ENCODE measurements around the gene NFATC1.

The NFATC1 gene

DNA sequence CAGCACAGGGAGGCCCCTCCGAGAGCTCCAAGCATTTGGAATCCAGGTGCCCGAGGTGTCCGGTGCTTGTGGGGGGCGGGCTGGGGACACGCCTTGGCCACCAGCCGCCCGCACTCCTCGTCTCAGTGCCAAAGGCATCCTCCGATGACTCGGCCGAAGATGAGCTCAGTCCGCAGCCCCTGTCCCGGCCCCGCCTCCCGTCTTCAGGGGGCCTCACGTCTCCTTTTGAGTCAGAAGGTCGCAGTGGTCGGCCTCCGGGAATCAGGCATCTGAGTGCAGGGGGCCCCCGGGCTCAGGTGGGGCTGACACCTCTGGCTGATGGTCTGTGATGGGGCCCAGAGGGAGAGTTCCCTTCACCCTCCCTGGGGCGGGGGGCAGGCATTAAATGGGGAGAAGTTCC, 74.8 kb downstream of the NFATC1 start:
- no peaks in the 10 kb centered on the region for H3K27me3 ChIP-seq (replicated peaks in 2 of 5; ENCODE audit: control insufficient read depth in 4 of 5, insufficient read depth in 5 of 5, low read length in 4 of 5)
- CTCF ChIA-PET: no interaction called here
- H3K27ac ChIP-seq (ENCODE audit: insufficient read depth in 1 of 2, low read depth in 1 of 2, low read length in 2 of 2, poor library complexity in 1 of 2, severe bottlenecking in 2 of 2): no peak overlapping the region
- H3K9me3 ChIP-seq (ENCODE audit: control extremely low read depth in 1 of 5, control insufficient read depth in 4 of 5, insufficient read depth in 2 of 5, low read depth in 1 of 5, low read length in 4 of 5): peaks cover 0 to 5% (median 0%) of the 10 kb centered on the region in 5 experiments
- peaks cover 0 to 11% (median 2%) of the 10 kb centered on the region in 4 experiments for H3K4me1 ChIP-seq (ENCODE audit: control extremely low read depth in 1 of 4, control insufficient read depth in 4 of 4, insufficient read depth in 4 of 4, low read length in 3 of 4)
- no peak for DNase-seq
- 99% methylated on average over 21 of the region's 21 CpGs for WGBS (ENCODE audit: insufficient coverage)
- H3K36me3 ChIP-seq (ENCODE audit: control insufficient read depth in 4 of 4, insufficient read depth in 4 of 4, low read length in 3 of 4): peaks cover 2 to 55% (median 21%) of the 10 kb centered on the region in 4 experiments
- POLR2A ChIA-PET: no interaction called here
- no peak overlapping the region for H3K4me3 ChIP-seq (ENCODE audit: control insufficient read depth in 1 of 7, extremely low read depth in 1 of 7, insufficient read depth in 4 of 7, low read depth in 2 of 7, low read length in 6 of 7)

- peaks cover 0 to 11% (median 2%) of the 10 kb centered on the region in 4 experiments for H3K4me1 ChIP-seq (ENCODE audit: control extremely low read depth in 1 of 4, control insufficient read depth in 4 of 4, insufficient read depth in 4 of 4, low read length in 3 of 4)
- peaks cover 2 to 55% (median 21%) of the 10 kb centered on the region in 4 experiments for H3K36me3 ChIP-seq (ENCODE audit: control insufficient read depth in 4 of 4, insufficient read depth in 4 of 4, low read length in 3 of 4)
- WGBS (ENCODE audit: insufficient coverage): 97% methylated on average over 16 of the region's 16 CpGs
- DNase-seq: no peak
- peaks cover 0 to 5% (median 0%) of the 10 kb centered on the region in 5 experiments for H3K9me3 ChIP-seq (ENCODE audit: control extremely low read depth in 1 of 5, control insufficient read depth in 4 of 5, insufficient read depth in 2 of 5, low read depth in 1 of 5, low read length in 4 of 5)
- no peak overlapping the region for H3K4me3 ChIP-seq (ENCODE audit: control insufficient read depth in 1 of 7, extremely low read depth in 1 of 7, insufficient read depth in 4 of 7, low read depth in 2 of 7, low read length in 6 of 7)
- H3K27me3 ChIP-seq (replicated peaks in 2 of 5; ENCODE audit: control insufficient read depth in 4 of 5, insufficient read depth in 5 of 5, low read length in 4 of 5): no peaks in the 10 kb centered on the region
- CTCF ChIA-PET: no interaction called here
- POLR2A ChIA-PET: no interaction called here
- H3K27ac ChIP-seq (ENCODE audit: insufficient read depth in 1 of 2, low read depth in 1 of 2, low read length in 2 of 2, poor library complexity in 1 of 2, severe bottlenecking in 2 of 2): no peak overlapping the region
Measured at GRCh38 chr18:79471046-79471445, 75.3 kb downstream of the NFATC1 start.

GRCh38 chr18:79471597-79471996, 75.9 kb downstream of the NFATC1 start:
- ChIA-PET CTCF (interaction anchor here (0.6 kb wide), 1 partner anchor 58 kb away, joined by 3 read pairs; no protein-coding TSS in a partner anchor), POLR2A (no interaction called here)
- 96% methylated on average over 16 of the region's 16 CpGs for WGBS (ENCODE audit: insufficient coverage)

DNA sequence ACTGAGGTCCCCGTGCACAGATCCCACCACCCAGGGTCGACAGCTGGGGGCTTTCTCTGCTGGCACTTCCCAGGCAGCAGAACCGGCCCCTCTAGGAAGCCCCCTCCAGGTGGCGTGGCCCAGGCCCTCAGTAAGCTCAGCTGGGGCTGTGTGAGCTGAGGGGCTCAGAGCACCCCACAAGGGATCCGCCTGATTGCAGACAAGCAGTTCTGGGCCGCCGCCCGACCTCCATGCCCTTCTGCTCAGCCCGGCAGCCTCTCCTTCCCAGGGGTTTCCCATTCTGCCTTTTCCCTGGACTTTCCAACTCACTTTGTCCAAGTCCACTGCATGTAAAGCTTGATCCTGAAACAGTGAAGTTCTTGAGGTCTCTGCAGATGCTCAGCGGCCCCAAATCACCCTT, 76.4 kb downstream of the NFATC1 start:
- POLR2A ChIA-PET: no interaction called here
- H3K36me3 ChIP-seq (ENCODE audit: control insufficient read depth in 4 of 4, insufficient read depth in 4 of 4, low read length in 3 of 4): peaks cover 2 to 57% (median 22%) of the 10 kb centered on the region in 4 experiments

More at GRCh38 chr18:79471597-79471996, 75.9 kb downstream of the NFATC1 start:
- no peak for DNase-seq
- Histone ChIP-seq H3K4me3 (ENCODE audit: control insufficient read depth in 1 of 7, extremely low read depth in 1 of 7, insufficient read depth in 4 of 7, low read depth in 2 of 7, low read length in 6 of 7) (no peak overlapping the region), H3K27me3 (replicated peaks in 2 of 5; ENCODE audit: control insufficient read depth in 4 of 5, insufficient read depth in 5 of 5, low read length in 4 of 5) (no peaks in the 10 kb centered on the region), H3K9me3 (ENCODE audit: control extremely low read depth in 1 of 5, control insufficient read depth in 4 of 5, insufficient read depth in 2 of 5, low read depth in 1 of 5, low read length in 4 of 5) (peaks cover 0 to 5% (median 0%) of the 10 kb centered on the region in 5 experiments), H3K27ac (ENCODE audit: insufficient read depth in 1 of 2, low read depth in 1 of 2, low read length in 2 of 2, poor library complexity in 1 of 2, severe bottlenecking in 2 of 2) (no peak overlapping the region), H3K4me1 (ENCODE audit: control extremely low read depth in 1 of 4, control insufficient read depth in 4 of 4, insufficient read depth in 4 of 4, low read length in 3 of 4) (peaks cover 0 to 11% (median 2%) of the 10 kb centered on the region in 4 experiments), H3K36me3 (ENCODE audit: control insufficient read depth in 4 of 4, insufficient read depth in 4 of 4, low read length in 3 of 4) (peaks cover 2 to 56% (median 21%) of the 10 kb centered on the region in 4 experiments)

DNA sequence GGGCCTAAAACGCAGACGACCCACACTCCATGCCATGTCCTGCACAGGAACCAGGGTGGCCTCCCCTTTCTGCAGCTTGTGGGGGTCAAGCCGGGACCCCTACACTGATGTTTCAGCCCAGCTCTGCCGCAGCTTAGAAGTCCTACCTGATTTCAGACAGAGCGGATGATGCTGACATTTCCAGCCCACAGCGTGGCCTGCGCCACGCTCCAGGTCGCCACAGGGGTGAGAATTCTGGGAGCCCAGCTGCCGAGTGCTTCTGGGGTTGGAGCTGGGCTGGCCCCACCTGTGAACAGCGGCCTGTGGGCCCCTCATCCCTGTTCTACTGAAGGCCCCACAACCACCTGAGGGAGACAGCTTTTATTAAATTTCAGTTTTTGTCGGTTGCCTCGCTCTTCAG, 77.2 kb downstream of the NFATC1 start:
- H3K9me3 ChIP-seq (ENCODE audit: control extremely low read depth in 1 of 5, control insufficient read depth in 4 of 5, insufficient read depth in 2 of 5, low read depth in 1 of 5, low read length in 4 of 5): peaks cover 0 to 5% (median 0%) of the 10 kb centered on the region in 5 experiments
- peaks cover 2 to 50% (median 20%) of the 10 kb centered on the region in 4 experiments for H3K36me3 ChIP-seq (ENCODE audit: control insufficient read depth in 4 of 4, insufficient read depth in 4 of 4, low read length in 3 of 4)
- ChIA-PET CTCF (interaction anchor here (1.2 to 1.4 kb wide), 3 partner anchors 9 to 172 kb away, joined by 3 to 5 read pairs (median 4); no protein-coding TSS in a partner anchor), POLR2A (no interaction called here)
- H3K4me3 ChIP-seq (ENCODE audit: control insufficient read depth in 1 of 7, extremely low read depth in 1 of 7, insufficient read depth in 4 of 7, low read depth in 2 of 7, low read length in 6 of 7): no peak overlapping the region
- no peak for DNase-seq
- WGBS (ENCODE audit: insufficient coverage): 98% methylated on average over 12 of the region's 13 CpGs
- no peaks in the 10 kb centered on the region for H3K27me3 ChIP-seq (replicated peaks in 2 of 5; ENCODE audit: control insufficient read depth in 4 of 5, insufficient read depth in 5 of 5, low read length in 4 of 5)
- peaks cover 0 to 7% (median 1%) of the 10 kb centered on the region in 4 experiments for H3K4me1 ChIP-seq (ENCODE audit: control extremely low read depth in 1 of 4, control insufficient read depth in 4 of 4, insufficient read depth in 4 of 4, low read length in 3 of 4)
- H3K27ac ChIP-seq (ENCODE audit: insufficient read depth in 1 of 2, low read depth in 1 of 2, low read length in 2 of 2, poor library complexity in 1 of 2, severe bottlenecking in 2 of 2): no peak overlapping the region

More for the DNA sequence above, 76.4 kb downstream of the NFATC1 start:
- peaks cover 0 to 11% (median 2%) of the 10 kb centered on the region in 4 experiments for H3K4me1 ChIP-seq (ENCODE audit: control extremely low read depth in 1 of 4, control insufficient read depth in 4 of 4, insufficient read depth in 4 of 4, low read length in 3 of 4)
- H3K27ac ChIP-seq (ENCODE audit: insufficient read depth in 1 of 2, low read depth in 1 of 2, low read length in 2 of 2, poor library complexity in 1 of 2, severe bottlenecking in 2 of 2): no peak overlapping the region
- CTCF ChIA-PET: interaction anchor here (0.6 to 1.4 kb wide), 4 partner anchors 8 to 173 kb away, joined by 3 to 5 read pairs (median 4); no protein-coding TSS in a partner anchor
- no peak overlapping the region for H3K4me3 ChIP-seq (ENCODE audit: control insufficient read depth in 1 of 7, extremely low read depth in 1 of 7, insufficient read depth in 4 of 7, low read depth in 2 of 7, low read length in 6 of 7)
- WGBS (ENCODE audit: insufficient coverage): 98% methylated on average over 9 of the region's 10 CpGs
- no peaks in the 10 kb centered on the region for H3K27me3 ChIP-seq (replicated peaks in 2 of 5; ENCODE audit: control insufficient read depth in 4 of 5, insufficient read depth in 5 of 5, low read length in 4 of 5)
- peaks cover 0 to 5% (median 0%) of the 10 kb centered on the region in 5 experiments for H3K9me3 ChIP-seq (ENCODE audit: control extremely low read depth in 1 of 5, control insufficient read depth in 4 of 5, insufficient read depth in 2 of 5, low read depth in 1 of 5, low read length in 4 of 5)
- DNase-seq: no peak

DNA sequence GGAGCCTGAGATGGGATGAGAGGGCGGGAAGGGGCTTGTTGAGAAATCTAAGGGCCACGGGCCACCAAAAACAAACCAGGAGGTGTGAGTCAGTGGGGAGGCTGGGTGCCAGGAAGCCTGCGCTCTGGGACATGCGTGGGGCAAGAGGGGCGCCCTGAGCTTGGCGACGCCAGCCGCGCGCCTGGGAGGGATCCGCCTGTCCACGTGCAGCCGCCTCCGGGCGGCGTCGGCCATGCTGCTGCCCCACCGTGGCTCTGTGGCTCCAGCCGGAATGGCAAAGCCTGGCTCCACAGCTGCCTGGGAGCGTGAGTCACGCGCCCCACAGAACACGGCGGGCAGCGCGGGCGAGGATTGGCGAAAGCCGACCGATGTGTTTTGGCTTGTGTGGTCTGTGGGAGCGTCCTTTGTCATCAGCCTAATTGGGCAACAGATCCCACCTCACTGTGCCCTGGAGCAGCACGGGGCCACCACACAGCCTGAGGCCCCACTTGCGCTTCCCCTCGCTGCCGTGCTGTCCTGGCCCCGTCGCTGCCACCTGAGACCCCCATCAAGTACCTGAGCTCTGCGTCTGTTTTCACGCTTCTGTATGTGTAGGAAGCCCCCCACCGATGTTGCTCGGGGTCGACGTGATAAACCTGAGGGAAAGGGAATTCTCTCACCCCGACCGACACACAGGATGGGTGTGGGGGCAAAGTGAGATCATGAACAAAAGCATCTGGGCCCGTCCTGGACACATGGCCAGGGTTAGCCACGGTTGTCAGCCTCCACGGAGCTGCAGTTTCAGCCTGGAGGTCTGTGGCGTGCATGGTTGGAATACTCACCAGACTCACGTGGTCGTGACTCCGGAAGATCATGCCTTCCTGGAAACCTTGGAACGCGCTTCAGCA, 80.5 kb downstream of the NFATC1 start:
- 94% methylated on average over 46 of the region's 54 CpGs for WGBS (ENCODE audit: insufficient coverage)
- CTCF ChIA-PET: no interaction called here
- DNase-seq: no peak
- Histone ChIP-seq H3K4me3 (ENCODE audit: control insufficient read depth in 1 of 7, extremely low read depth in 1 of 7, insufficient read depth in 4 of 7, low read depth in 2 of 7, low read length in 6 of 7) (no peak overlapping the region), H3K27ac (ENCODE audit: insufficient read depth in 1 of 2, low read depth in 1 of 2, low read length in 2 of 2, poor library complexity in 1 of 2, severe bottlenecking in 2 of 2) (no peak overlapping the region), H3K36me3 (ENCODE audit: control insufficient read depth in 4 of 4, insufficient read depth in 4 of 4, low read length in 3 of 4) (peaks cover 0 to 38% (median 17%) of the 10 kb centered on the region in 4 experiments), H3K27me3 (replicated peaks in 2 of 5; ENCODE audit: control insufficient read depth in 4 of 5, insufficient read depth in 5 of 5, low read length in 4 of 5) (no peaks in the 10 kb centered on the region), H3K9me3 (ENCODE audit: control extremely low read depth in 1 of 5, control insufficient read depth in 4 of 5, insufficient read depth in 2 of 5, low read depth in 1 of 5, low read length in 4 of 5) (peaks cover 0 to 5% (median 0%) of the 10 kb centered on the region in 5 experiments), H3K4me1 (ENCODE audit: control extremely low read depth in 1 of 4, control insufficient read depth in 4 of 4, insufficient read depth in 4 of 4, low read length in 3 of 4) (no peaks in the 10 kb centered on the region)
- POLR2A ChIA-PET: interaction anchor here (1.1 kb wide), 1 partner anchor 30 kb away, joined by 3 read pairs; no protein-coding TSS in a partner anchor
